Activated T-helper 2 cell treated with anti-CD3 and anti-CD28 coated beads, Interferon-gamma antibody, Interleukin-2, Interleukin-4, amounts not matched to agents 10 μg/mL and 5 μg/mL and 100 μg/mL, durations not matched to agents 14 hours and 24 hours and 36 hours (primary cell): Measurements from ENCODE around the gene FASN. TPM values are rescaled to one million over a fixed set of nuclear protein-coding genes. Genes with fewer than 3 reads are reported as not detected.

Experiments
- DNase-seq: peaks from one replicate; pipeline ENCODE4 v3.0.0; 2021; ENCODE audit warnings: low spot score
- H3K27ac Mint-ChIP-seq: one replicate; pipeline ENCODE4 v1.8.0; 2021; ENCODE audit warnings: mixed read lengths
- H3K27me3 Mint-ChIP-seq: one replicate; pipeline ENCODE4 v1.8.0; 2021; ENCODE audit warnings: low read depth, mixed read lengths
- H3K36me3 Mint-ChIP-seq: one replicate; pipeline ENCODE4 v1.8.0; 2021; ENCODE audit warnings: low read depth, mixed read lengths
- H3K4me1 Mint-ChIP-seq: one replicate; pipeline ENCODE4 v1.8.0; 2021; ENCODE audit warnings: low read depth, mixed read lengths
- H3K4me3 Mint-ChIP-seq: one replicate; pipeline ENCODE4 v1.8.0; 2021; ENCODE audit warnings: low read depth, mild to moderate bottlenecking, moderate library complexity, mixed read lengths
- H3K9me3 Mint-ChIP-seq: one replicate; pipeline ENCODE4 v1.8.0; 2021; ENCODE audit warnings: mixed read lengths
- intact Hi-C: fragments of 100-400 bp; cut with micrococcal nuclease; formaldehyde crosslinking; loops from one replicate; pipeline ENCODE4 v1.15.1; 2023
- total RNA-seq: library from RNA; stranded (reverse); gene quantifications from 2 replicates; pipeline ENCODE4 v1.2.3, GENCODE V29; 2022

Gene FASN
- total RNA-seq, 1 donor from 2014 or later = 387 TPM

- H3K4me1 Mint-ChIP-seq = peaks cover 3% of the 10 kb centered on the region
- peak overlapping the region; percentile 39 for H3K4me3 Mint-ChIP-seq
- intact Hi-C loops = no loop called here
- H3K36me3 Mint-ChIP-seq = peaks cover 22% of the 10 kb centered on the region
- no peaks in the 10 kb centered on the region for H3K27me3 Mint-ChIP-seq
- H3K27ac Mint-ChIP-seq = no peak overlapping the region
- H3K9me3 Mint-ChIP-seq = no peaks in the 10 kb centered on the region
- no peak for DNase-seq
These were observed 42.7 kb downstream of the FASN start for GRCh38 chr17:82055023-82055964.

DNA sequence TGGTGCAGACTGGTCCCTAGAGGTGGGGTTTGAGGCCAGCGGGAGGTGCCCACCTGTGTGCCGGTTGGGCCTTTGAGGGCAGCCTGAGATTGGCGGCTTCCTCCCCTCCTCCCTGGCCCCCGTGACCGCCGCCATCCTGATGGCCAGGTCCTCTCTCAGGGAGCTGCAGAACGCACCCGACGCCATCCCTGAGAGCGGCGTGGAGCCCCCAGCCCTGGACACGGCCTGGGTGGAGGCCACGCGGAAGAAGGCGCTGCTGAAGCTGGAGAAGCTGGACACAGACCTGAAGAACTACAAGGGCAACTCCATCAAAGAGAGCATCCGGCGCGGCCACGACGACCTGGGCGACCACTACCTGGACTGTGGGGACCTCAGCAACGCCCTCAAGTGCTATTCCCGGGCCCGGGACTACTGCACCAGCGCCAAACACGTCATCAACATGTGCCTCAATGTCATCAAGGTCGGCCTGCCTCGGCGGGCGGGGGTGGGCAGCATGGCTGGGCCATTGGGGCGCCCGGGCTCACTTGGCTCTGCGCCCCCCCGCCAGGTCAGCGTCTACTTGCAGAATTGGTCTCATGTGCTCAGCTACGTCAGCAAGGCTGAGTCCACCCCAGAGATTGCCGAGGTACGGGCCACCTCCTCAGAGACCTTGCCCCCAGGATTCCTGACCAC is 43.5 kb downstream of the FASN start:
- Mint-ChIP-seq H3K9me3 (no peaks in the 10 kb centered on the region), H3K4me3 (peak overlapping the region; percentile 39), H3K36me3 (peaks cover 17% of the 10 kb centered on the region), H3K27ac (no peak overlapping the region), H3K4me1 (peaks cover 3% of the 10 kb centered on the region), H3K27me3 (no peaks in the 10 kb centered on the region)
- no peak for DNase-seq
- intact Hi-C loops = no loop called here

DNA sequence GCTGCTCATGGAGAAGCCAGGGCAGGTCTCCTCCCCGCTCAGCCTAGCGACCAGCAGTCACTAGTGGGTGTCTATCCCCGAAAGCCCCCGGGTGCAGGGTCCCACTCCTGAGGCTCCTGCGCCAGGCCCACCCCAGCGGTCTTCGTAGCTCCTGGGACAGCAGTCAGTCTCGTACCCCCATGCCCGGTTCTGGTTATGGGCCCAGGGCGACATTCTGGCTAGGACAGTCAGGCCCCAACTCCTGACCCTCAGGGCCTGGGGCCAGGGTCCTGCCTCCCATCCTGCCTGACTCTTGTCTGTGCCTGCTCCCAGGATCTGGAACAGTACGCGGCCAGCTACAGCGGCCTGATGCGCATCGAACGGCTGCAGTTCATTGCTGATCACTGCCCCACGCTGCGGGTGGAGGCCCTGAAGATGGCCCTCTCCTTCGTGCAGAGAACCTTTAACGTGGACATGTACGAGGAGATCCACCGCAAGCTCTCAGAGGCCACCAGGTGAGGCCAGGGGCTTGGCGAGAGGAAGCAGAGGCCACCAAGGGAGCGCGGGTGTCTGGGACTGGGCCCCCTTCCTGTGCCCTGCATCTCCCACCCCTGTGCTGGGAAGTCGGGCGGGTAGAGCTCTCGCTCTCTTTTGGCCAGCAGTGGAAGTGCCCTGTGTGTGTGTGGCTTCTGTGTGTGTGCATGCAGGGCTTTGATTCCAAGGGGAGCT is 44.3 kb downstream of the FASN start:
- Mint-ChIP-seq H3K36me3 (peaks cover 15% of the 10 kb centered on the region), H3K27ac (no peak overlapping the region), H3K4me3 (peak overlapping the region; percentile 76), H3K27me3 (no peaks in the 10 kb centered on the region), H3K4me1 (peaks cover 3% of the 10 kb centered on the region), H3K9me3 (no peaks in the 10 kb centered on the region)
- DNase-seq = no peak
- intact Hi-C loops = no loop called here

DNA sequence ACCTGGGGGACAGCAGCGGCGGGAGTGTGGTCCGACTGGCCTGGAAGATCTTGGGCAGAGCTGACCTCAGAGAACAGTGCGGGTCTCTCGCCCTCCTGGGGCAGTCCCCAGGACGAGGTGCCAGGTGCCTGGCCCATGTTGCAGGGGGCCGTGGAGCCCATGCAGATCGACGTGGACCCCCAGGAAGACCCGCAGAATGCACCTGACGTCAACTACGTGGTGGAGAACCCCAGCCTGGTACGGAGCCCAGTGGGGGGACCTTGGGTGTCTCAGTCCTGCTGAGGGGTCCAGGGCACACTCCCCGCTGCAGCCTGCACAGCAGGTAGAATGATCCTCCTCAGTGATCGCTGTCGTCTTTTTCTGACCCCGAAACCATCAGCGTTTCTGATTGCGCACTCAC is 44.9 kb downstream of the FASN start:
- no peak for DNase-seq
- H3K27ac Mint-ChIP-seq = no peak overlapping the region
- no peaks in the 10 kb centered on the region for H3K27me3 Mint-ChIP-seq
- H3K4me1 Mint-ChIP-seq = peaks cover 3% of the 10 kb centered on the region
- H3K36me3 Mint-ChIP-seq = peaks cover 15% of the 10 kb centered on the region
- intact Hi-C loops = no loop called here
- H3K9me3 Mint-ChIP-seq = no peaks in the 10 kb centered on the region
- H3K4me3 Mint-ChIP-seq = peak overlapping the region; percentile 76

DNA sequence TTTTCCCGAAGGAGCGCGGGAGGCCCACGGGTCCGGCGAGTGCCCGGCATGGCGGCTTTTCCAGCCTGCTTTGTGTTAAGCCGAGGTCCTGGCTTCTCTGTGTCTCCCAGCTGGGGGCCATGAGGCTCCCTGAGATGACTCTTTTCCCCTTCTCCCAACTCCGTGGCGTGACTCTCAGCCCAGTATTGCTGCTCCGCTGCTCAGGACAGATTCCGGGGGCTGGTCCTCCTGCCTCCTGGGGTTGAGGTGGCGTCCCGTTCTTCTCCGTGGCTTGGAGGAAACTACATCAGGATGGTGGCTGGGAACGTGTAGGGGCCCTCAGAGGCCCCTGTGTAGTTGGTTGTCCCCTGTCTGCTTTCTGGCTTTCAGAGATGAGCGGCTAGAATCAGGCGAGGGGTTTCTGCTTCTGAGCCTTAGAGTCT is 45.4 kb downstream of the FASN start:
- Mint-ChIP-seq H3K4me3 (peak overlapping the region; percentile 76), H3K36me3 (peaks cover 11% of the 10 kb centered on the region), H3K9me3 (no peaks in the 10 kb centered on the region), H3K4me1 (peaks cover 3% of the 10 kb centered on the region), H3K27me3 (no peaks in the 10 kb centered on the region), H3K27ac (no peak overlapping the region)
- DNase-seq = no peak
- intact Hi-C loops = no loop called here

DNA sequence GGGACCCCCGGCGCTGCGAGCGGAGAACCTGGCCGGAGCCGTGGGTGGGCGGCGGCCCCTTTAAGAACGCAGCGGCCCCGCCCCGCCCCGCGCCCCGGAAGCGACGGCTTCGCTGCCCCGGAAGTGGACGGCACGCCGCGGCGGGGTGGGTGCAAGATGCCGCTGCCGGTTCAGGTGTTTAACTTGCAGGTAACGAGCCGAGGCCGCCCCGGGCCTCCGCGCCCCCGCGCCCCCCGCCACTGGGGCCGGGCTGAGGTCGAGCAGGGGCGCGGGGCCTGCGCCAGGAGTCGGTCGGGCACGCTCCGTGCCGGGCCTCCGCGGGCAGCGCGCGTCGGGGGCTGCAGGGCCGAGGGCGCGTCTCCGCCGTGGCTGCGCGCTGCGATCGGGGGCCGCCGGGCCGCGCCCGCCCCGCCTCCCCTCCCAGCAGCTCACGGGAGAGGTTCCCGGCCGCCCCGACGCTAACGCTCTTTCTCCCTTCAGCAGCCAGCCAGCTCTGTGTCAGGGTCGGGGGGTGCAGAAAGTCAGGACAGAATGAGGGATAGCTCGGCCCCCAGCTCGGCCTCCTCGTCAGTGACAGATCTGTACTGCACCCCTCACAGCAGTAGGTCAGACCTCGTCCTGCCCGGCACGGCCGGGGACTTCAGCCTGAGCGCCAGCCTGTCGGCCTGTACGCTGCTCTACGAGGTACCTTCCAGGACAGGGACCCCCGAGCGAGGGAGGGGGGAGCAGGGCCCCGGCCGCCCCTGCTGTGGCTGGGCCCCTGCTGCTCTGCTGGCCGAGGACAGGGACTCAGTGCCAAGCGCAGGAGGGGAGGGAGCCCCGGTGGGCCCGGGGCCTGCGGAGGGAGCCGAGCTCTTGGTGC is 46.0 kb downstream of the FASN start, which contains the start of the genes GPS1 and RFNG:
Gene GPS1, plus strand, starts transcription at position 123 of the 862 bp plus-strand sequence. Its CDS starts 34 bp downstream, at position 157.
Gene RFNG, minus strand, starts transcription at position 36 of the 862 bp plus-strand sequence. CDS start 45 bp downstream, outside the sequence.
- DNase-seq = peak; percentile 73
- Mint-ChIP-seq H3K9me3 (no peaks in the 10 kb centered on the region), H3K4me1 (peaks cover 7% of the 10 kb centered on the region), H3K4me3 (peak within 1 kb of the TSS; percentile 87), H3K27ac (peak within 1 kb of the TSS; percentile 76), H3K36me3 (peaks cover 10% of the 10 kb centered on the region), H3K27me3 (no peaks in the 10 kb centered on the region)
- intact Hi-C loops = no loop called here

DNA sequence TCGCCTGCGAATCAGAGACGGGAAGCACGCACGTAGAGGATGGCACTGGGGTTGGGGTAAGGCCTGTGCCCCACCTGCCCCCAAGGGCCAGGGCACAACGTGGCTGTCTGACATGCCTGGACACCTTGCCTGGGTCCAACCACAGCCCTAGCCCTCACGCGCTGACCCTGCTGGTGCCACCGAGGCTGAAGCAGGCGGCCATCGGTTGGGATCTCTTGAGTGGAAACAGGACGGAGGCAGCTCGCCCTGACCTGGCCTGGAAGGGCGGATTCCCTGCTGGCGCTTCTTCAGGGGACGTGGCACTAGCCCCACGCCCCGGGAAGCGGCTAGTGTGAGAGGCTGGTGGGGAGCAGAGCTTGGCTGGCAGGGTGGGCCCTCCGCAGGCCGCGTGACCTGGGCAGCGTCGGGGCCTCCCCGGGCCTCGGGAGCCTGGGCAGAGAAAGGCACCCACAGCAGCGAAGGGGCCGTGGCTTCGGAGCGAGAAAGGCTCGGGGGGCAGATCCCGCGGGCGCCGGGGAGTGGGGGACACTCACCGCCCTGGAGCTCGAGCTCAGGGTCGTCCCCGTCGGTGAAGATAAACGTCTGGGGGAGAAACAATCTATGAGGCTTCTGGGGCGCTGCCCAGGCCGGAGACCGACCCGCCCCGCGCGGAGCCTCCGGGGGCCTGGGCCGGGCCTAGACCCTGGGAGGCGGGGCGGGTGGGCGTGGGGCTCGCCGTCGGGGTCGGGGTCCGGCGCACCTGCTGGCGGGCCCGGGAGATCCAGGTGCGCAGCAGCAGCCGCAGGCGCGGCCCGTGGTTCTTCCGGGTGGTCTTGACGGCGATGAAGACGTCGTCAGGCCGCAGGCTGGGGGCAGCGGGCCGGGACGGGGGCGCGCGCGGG is 47.0 kb downstream of the FASN start:
- no peaks in the 10 kb centered on the region for H3K27me3 Mint-ChIP-seq
- no peaks in the 10 kb centered on the region for H3K9me3 Mint-ChIP-seq
- DNase-seq = no peak
- peaks cover 7% of the 10 kb centered on the region for H3K4me1 Mint-ChIP-seq
- intact Hi-C loops = no loop called here
- H3K27ac Mint-ChIP-seq = peak overlapping the region; percentile 76
- H3K36me3 Mint-ChIP-seq = peaks cover 10% of the 10 kb centered on the region
- peak overlapping the region; percentile 87 for H3K4me3 Mint-ChIP-seq

DNA sequence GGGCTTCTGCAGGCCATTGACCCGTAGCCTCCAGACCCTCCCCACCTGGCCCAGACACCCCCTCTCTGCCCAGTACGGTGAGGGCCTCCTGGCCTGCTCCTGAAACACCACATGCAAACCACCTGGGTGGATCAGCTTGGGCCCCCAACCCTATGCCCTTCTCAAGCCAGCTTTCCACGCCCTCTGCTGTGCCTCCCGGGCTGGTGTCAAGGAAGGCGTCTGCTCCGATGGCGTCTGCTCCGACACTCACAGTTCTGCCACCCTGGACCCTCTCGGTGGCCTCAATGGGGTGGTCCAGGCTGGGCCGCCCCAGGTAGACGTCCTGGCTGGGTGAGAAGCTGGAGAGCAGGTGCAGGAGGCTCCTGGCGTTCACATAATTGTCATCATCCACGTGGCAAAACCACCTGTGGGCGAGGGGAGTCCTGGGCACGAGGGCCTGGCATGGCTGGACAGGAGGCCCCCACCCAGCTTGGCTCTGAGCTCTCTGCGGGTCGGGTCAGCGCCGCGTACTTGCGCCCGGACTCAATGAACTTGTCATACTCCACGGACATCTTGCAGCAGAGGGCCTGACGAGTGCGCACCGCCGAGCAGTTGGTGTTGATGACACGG is 47.8 kb downstream of the FASN start:
- H3K27ac Mint-ChIP-seq = peak overlapping the region; percentile 76
- peaks cover 7% of the 10 kb centered on the region for H3K4me1 Mint-ChIP-seq
- no peaks in the 10 kb centered on the region for H3K27me3 Mint-ChIP-seq
- H3K9me3 Mint-ChIP-seq = no peaks in the 10 kb centered on the region
- peak overlapping the region; percentile 87 for H3K4me3 Mint-ChIP-seq
- peaks cover 10% of the 10 kb centered on the region for H3K36me3 Mint-ChIP-seq
- intact Hi-C loops = no loop called here
- DNase-seq = no peak

GRCh38 chr17:82049521-82049971 is 48.5 kb downstream of the FASN start:
- no peak overlapping the region for H3K4me3 Mint-ChIP-seq
- peaks cover 7% of the 10 kb centered on the region for H3K4me1 Mint-ChIP-seq
- no peak overlapping the region for H3K27ac Mint-ChIP-seq
- no peak for DNase-seq
- H3K36me3 Mint-ChIP-seq = peaks cover 5% of the 10 kb centered on the region
- intact Hi-C loops = no loop called here
- no peaks in the 10 kb centered on the region for H3K9me3 Mint-ChIP-seq
- H3K27me3 Mint-ChIP-seq = no peaks in the 10 kb centered on the region

DNA sequence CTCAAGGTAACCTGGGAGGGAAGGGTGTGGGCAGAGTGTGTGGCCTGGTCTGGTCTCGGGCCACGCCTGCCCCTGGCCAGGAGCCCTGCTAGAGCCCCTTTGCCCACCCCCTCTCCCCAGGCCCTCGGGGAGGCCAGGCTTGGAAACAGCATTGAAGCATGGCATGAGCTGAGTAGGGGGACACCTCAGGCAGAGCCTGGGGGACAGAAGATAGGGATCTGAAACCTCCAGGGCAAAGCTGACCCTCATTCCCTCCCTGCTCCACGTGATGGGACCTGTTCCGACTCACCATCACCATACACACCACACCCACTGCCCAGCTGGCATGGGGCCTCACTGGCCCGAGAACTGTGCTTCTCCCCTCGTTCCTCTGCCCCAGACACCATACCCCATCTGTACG is 48.9 kb downstream of the FASN start:
- no peak overlapping the region for H3K27ac Mint-ChIP-seq
- H3K4me3 Mint-ChIP-seq = peak overlapping the region; percentile 37
- H3K9me3 Mint-ChIP-seq = no peaks in the 10 kb centered on the region
- no peak for DNase-seq
- H3K36me3 Mint-ChIP-seq = peaks cover 5% of the 10 kb centered on the region
- peaks cover 7% of the 10 kb centered on the region for H3K4me1 Mint-ChIP-seq
- intact Hi-C loops = no loop called here
- H3K27me3 Mint-ChIP-seq = no peaks in the 10 kb centered on the region

- Mint-ChIP-seq H3K27me3 (no peaks in the 10 kb centered on the region), H3K4me1 (peaks cover 7% of the 10 kb centered on the region), H3K4me3 (peak overlapping the region; percentile 21), H3K9me3 (no peaks in the 10 kb centered on the region), H3K36me3 (peaks cover 5% of the 10 kb centered on the region), H3K27ac (no peak overlapping the region)
- DNase-seq = no peak
- intact Hi-C loops = no loop called here
These were observed 49.5 kb downstream of the FASN start for GRCh38 chr17:82048571-82048971.
